ENCODE measurements around the gene RAD51B. TPM values are rescaled to one million over a fixed set of nuclear protein-coding genes. Genes with fewer than 3 reads are reported as not detected.

Gene RAD51B
- total and polyA plus RNA-seq, 8 donors: 1.8 to 30.7 (median 15.3) TPM

DNA sequence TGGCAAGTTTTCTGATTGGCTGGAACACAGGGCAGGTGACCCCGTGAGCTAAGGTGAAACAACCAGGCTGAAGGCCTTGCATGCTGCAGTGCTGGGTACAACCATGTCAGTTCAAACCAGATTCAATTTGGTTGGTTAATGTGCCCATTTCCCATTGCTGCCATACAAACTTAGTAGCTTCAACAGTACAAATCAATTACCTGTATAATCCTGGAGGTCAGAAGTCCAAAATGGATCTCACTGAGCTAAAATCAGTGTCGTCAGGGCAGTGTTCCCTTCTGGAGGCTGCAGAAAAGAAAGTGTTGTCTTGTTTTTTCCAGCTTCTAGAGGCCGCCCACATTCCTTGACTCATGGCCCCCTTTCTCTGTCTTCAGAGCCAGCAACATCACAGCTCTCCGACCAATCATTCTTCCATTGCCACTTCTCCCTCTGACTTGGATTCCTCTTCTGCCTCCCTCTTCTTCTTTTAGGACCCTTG lies 751.6 kb downstream of the RAD51B start:
- Histone ChIP-seq H3K9me3 (no peaks in the 10 kb centered on the region), H3K36me3 (no peaks in the 10 kb centered on the region), H3K4me1 (peaks cover 17 to 46% (median 29%) of the 10 kb centered on the region in 4 donors), H3K27ac (peak overlapping the region in 1 of 5 donors; percentile 86), H3K4me3 (no peak overlapping the region), H3K27me3 (no peaks in the 10 kb centered on the region)
- WGBS, 5 donors: 97 to 98% (median 97%) methylated on average over 4 of the region's 4 CpGs
- no peak for DNase-seq
- intact Hi-C loops (cut with DNase I; ENCODE audit: low total_unique reads): no loop called here
- TF ChIP-seq, protein P1, sequence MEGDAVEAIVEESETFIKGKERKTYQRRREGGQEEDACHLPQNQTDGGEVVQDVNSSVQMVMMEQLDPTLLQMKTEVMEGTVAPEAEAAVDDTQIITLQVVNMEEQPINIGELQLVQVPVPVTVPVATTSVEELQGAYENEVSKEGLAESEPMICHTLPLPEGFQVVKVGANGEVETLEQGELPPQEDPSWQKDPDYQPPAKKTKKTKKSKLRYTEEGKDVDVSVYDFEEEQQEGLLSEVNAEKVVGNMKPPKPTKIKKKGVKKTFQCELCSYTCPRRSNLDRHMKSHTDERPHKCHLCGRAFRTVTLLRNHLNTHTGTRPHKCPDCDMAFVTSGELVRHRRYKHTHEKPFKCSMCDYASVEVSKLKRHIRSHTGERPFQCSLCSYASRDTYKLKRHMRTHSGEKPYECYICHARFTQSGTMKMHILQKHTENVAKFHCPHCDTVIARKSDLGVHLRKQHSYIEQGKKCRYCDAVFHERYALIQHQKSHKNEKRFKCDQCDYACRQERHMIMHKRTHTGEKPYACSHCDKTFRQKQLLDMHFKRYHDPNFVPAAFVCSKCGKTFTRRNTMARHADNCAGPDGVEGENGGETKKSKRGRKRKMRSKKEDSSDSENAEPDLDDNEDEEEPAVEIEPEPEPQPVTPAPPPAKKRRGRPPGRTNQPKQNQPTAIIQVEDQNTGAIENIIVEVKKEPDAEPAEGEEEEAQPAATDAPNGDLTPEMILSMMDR (IDR thresholded peaks at IDR 0.05): no peak
- TF ChIP-seq POLR2A (IDR thresholded peaks at IDR 0.05) (no peak), EP300 (IDR thresholded peaks at IDR 0.05) (no peak)

DNA sequence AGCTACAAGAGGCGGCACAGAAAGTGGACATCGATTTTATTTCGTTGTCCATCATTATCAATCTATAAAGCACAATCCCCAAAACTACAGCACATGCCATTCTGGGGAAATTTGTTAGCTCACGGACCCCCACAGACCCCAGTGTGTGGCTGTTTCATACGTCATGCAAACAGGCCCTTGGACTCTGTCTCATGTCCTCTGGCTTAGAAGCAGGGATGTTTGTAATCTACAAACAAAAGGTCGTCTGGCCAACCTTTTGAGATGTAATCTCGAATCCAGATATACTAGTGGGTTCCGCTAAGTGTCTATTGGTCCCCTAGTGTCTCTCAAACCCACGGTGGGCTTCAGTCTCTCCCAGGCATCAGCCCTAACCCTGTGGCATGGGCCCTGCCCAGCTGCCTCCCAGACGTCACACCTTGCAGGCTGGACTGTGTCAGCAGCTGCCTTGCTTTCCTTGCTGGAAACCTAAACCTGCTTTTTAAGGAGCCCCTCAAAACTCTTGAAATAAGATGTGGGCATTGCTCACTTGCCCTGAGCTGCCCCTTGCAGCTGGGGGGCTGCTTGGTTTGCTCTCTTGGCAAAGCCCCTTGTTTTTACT lies 752.4 kb downstream of the RAD51B start:
- peaks cover 22 to 50% (median 32%) of the 10 kb centered on the region in 4 donors for H3K4me1 ChIP-seq
- no peaks in the 10 kb centered on the region for H3K9me3 ChIP-seq
- DNase-seq: no peak
- 78 to 87% (median 85%) methylated on average over 10 of the region's 10 CpGs for WGBS, 5 donors
- H3K4me3 ChIP-seq: no peak overlapping the region
- H3K36me3 ChIP-seq: no peaks in the 10 kb centered on the region
- no peaks in the 10 kb centered on the region for H3K27me3 ChIP-seq
- TF ChIP-seq POLR2A (IDR thresholded peaks at IDR 0.05): no peak
- TF ChIP-seq, protein P1 (IDR thresholded peaks at IDR 0.05): no peak
- no peak for TF ChIP-seq EP300 (IDR thresholded peaks at IDR 0.05)
- no peak overlapping the region for H3K27ac ChIP-seq
- intact Hi-C loops (cut with DNase I; ENCODE audit: low total_unique reads): no loop called here

DNA sequence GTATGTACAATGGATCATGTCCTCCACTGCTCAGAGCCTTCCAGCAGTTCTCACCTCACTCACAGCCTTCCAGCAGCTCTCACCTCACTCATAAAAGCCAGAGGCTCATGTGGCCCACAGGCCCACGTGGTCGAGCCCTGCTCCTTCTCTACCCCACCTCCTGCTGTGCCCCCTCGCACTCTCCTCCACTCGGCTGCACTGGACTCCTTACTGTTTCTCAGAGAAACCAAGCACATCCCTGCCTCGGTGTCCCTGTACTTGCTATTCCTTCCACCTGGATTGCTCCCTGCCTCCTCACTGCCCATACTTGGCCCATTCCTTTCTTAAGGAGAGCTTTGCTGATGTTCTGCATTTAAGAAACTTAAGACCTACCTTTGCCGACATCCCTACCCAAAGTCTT lies 753.5 kb downstream of the RAD51B start:
- H3K4me1 ChIP-seq: peaks cover 27 to 61% (median 41%) of the 10 kb centered on the region in 4 donors
- no peak for DNase-seq
- no peak overlapping the region for H3K27ac ChIP-seq
- H3K4me3 ChIP-seq: no peak overlapping the region
- H3K36me3 ChIP-seq: no peaks in the 10 kb centered on the region
- no peaks in the 10 kb centered on the region for H3K9me3 ChIP-seq
- H3K27me3 ChIP-seq: no peaks in the 10 kb centered on the region
- TF ChIP-seq POLR2AphosphoS5 (IDR thresholded peaks at IDR 0.05): no peak
- TF ChIP-seq, protein P1 (IDR thresholded peaks at IDR 0.05): no peak
- TF ChIP-seq EP300 (IDR thresholded peaks at IDR 0.05): no peak
- TF ChIP-seq POLR2A (IDR thresholded peaks at IDR 0.05): no peak
- 86 to 95% (median 94%) methylated on average over 6 of the region's 6 CpGs for WGBS, 5 donors
- intact Hi-C loops (cut with DNase I; ENCODE audit: low total_unique reads): no loop called here

DNA sequence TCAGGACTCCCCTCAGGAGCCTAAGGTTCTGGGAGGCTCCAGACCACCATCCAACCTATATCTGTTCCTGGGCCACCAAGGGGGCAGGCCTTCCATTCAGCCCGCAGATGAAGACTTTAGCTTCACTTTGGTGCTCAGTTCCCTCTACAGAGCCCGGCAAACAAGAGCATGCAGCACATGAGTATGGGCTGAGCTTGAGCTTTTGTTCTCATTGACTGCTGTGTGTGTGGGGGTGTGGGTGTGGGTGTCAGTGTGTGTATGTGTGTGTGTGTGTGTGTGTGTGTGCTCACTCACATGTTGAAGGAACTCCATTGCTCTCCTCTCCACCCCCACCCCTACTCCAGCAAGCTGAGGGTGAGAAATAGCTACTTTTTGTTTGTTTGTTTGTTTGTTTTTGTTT lies 754.1 kb downstream of the RAD51B start:
- no peaks in the 10 kb centered on the region for H3K36me3 ChIP-seq
- H3K4me3 ChIP-seq: no peak overlapping the region
- intact Hi-C loops (cut with DNase I; ENCODE audit: low total_unique reads): no loop called here
- no peak for DNase-seq
- H3K9me3 ChIP-seq: no peaks in the 10 kb centered on the region
- TF ChIP-seq POLR2A (IDR thresholded peaks at IDR 0.05) (no peak), EP300 (IDR thresholded peaks at IDR 0.05) (no peak), POLR2AphosphoS5 (IDR thresholded peaks at IDR 0.05) (no peak)
- TF ChIP-seq, protein P1 (IDR thresholded peaks at IDR 0.05): no peak
- H3K27me3 ChIP-seq: no peaks in the 10 kb centered on the region
- no peak overlapping the region for H3K27ac ChIP-seq
- H3K4me1 ChIP-seq: peaks cover 21 to 60% (median 41%) of the 10 kb centered on the region in 4 donors
- 88 to 100% (median 94%) methylated on average over 2 of the region's 2 CpGs for WGBS, 5 donors
